A549 treated with GW870086 at 1 μM for 4 hours (cell line): Measurements from ENCODE around the gene MFAP4. TPM values are rescaled to one million over a fixed set of nuclear protein-coding genes. Genes with fewer than 3 reads are reported as not detected.

Experiments
- total RNA-seq: library from RNA; stranded (reverse); fragments of 200-300 nt; extraction: Qiagen RNA extraction; gene quantifications from 5 replicates; pipeline ENCODE4 v1.2.3, GENCODE V29; 2022; ENCODE audit warnings: low read depth

MFAP4 gene
- 0.09 TPM in 1 of 5 replicates, not detected in the others for total RNA-seq

GRCh38 chr17:19386974-19387920 is at the start of gene MFAP4:
Gene MFAP4, minus strand, starts transcription at chr17:19387190. Its CDS starts 35 bp downstream, at chr17:19387155.

GRCh38 chr17:19410875-19411620 is 24.1 kb upstream of the MFAP4 start, which contains the start of gene RNF112:
Gene RNF112, plus strand, starts transcription at chr17:19411232. Its CDS starts 177 bp downstream, at chr17:19411409.

GRCh38 chr17:19378416-19379360 is 8.3 kb downstream of the MFAP4 start, which contains the start of gene MAPK7:
Gene MAPK7, plus strand, starts transcription at chr17:19378498. Its CDS starts 403 bp downstream, at chr17:19378901.

GRCh38 chr17:19362277-19363113 is 24.5 kb downstream of the MFAP4 start, which contains the start of gene B9D1:
Gene B9D1, minus strand, starts transcription at chr17:19362723. Its CDS starts 154 bp downstream, at chr17:19362569.

Other genes starting within 250 kb of the MFAP4 start
- gene EPN2, start 149.8 kb downstream of the MFAP4 start, total RNA-seq: 44.1 to 70.9 TPM (median 51.6 TPM) in 5 replicates
- 45.2 to 52.2 TPM (median 49.0 TPM) in 5 replicates for gene B9D1, start 24.5 kb downstream of the MFAP4 start, total RNA-seq
- 20.6 to 27.1 TPM (median 26.1 TPM) in 5 replicates for gene MAPK7, start 8.7 kb downstream of the MFAP4 start, total RNA-seq
- 0.26 to 0.71 TPM (median 0.42 TPM) in 5 replicates for gene RNF112, start 24.0 kb upstream of the MFAP4 start, total RNA-seq
- gene SLC47A1, start 146.7 kb upstream of the MFAP4 start, total RNA-seq: 22.1 to 24.9 TPM (median 23.5 TPM) in 5 replicates